HG03565 (cell line): ENCODE measurements around the gene STOX2.

Experiments used
- ATAC-seq: cut with Tn5 transposase; IDR thresholded peaks from one replicate; pipeline ENCODE4 v1.9.1; 2021; ENCODE audit warnings: mild to moderate bottlenecking, moderate library complexity; ENCODE audit not compliant: unreplicated experiment

STOX2 gene

DNA sequence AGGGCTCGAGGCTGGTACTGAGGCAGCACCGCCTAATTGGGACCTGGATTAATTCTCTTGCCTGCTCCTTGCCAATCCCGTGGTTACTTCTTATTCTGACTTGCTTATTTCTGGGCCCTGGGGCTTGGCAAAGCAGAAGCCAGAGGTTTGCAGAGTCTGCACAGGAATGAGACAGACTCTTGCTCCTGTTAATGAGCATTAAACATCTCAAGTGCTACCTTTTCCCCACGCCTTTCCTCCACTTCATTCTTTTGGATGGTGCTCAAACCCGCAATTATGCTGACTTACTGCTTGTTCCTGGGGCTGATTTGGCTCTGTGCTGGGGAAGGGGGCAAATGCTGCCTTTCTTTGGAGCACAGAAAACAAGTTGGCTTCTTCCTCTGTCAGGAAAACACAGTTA is 16.5 kb upstream of the STOX2 start:
- no peak for ATAC-seq

GRCh38 chr4:183889190-183889589 is 15.9 kb upstream of the STOX2 start:
- ATAC-seq = no peak

GRCh38 chr4:183897193-183897592 is 7.9 kb upstream of the STOX2 start:
- ATAC-seq = peak; percentile 97

DNA sequence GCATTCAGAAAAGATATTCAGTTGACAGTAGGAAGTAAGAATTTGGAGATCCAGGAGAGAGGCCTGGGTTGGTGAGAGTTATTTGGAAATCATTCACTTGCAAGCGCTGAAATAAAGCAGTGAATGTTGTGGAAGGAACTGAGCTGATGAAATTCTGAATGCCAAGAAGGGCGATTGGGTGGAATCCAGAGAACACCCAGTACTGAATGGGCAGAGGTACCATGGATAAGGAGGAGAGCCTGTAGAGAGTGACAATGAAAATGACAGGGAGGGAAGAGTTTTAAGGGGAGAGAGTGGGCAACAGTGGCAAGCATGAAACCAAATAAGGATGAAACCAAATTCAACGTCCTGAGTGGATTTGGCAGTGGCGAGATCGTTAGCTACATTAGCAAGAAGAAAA is 6.7 kb upstream of the STOX2 start:
- no peak for ATAC-seq

DNA sequence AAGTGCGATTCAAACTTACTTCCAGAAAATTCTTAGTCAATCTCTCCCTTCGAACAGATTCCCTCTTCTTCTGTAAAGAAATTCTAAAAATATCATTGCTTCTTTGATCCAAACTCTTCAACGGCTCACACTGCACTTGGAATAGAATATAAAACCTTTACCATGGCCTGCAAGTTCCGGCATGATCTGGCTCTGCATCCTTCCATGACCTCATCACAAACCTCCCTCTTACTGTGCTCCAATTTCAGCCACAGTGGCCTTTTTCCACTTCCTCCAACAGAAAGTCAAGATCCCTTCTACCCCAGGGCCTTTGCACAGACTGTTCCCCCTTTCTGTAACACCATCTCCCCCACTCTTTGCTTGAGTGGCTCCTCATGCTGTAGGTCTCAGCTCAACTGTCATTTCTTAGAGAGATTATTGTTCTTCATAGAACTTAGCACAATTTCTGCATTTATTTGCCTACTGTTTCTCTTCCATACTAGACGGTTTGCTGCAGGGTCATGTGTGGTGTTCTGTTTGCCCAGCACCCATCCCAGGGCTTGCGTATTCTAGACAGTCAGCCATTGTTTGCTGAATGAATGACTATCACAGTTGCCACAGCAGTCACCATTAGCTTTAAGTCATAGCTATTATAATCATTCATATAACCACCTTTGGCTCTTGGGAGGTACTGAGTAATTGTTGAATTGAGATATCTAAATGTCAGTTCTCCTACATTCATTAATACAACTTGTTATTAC is 1.9 kb upstream of the STOX2 start:
- no peak for ATAC-seq

DNA sequence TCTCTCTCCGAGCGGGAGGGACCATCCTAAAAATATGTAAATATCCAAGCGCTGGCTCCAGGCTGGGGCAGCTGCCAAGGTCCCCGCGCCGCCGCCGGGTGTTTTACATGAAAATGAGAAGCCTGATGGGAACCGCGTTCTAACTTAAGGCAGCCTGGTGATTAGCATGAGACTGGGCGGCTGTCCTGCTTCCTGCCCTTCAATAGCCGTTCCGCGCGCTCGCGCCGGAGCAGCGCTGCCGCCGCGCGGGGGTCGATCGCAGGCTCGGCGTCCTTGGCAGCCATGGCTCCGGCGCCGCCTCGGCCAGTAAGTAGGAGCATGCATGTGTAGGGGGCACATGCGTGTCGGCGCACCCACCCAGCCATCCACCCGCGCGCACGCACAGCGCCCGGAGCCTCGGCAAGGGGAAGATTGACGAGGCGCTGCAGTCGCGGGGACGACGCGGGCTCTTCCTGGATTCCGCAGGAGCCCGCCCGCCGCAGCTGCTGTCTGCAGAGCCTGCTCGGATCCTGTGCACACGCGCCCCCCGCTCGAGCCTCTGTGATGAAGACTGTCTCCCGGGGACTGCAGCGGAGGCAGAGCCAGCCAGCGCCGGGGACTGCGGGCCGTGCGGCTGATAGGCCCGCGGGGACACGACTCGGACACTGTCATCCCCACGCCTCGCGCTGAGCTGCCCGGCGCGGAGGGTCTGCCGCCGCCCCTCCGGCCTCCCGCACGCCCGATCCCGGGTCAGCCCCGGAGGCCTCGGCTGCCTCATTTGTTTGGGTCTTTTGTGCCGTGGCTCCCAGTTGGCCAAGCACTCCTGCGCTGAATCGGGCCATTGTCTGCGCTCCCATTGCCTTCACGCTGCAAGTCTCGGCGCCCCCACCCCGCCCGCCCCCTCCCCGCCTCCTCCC is 734 bp downstream of the STOX2 start:
- ATAC-seq = no peak

- no peak for ATAC-seq
Observed at GRCh38 chr4:183906489-183906738, 1.3 kb downstream of the STOX2 start.

DNA sequence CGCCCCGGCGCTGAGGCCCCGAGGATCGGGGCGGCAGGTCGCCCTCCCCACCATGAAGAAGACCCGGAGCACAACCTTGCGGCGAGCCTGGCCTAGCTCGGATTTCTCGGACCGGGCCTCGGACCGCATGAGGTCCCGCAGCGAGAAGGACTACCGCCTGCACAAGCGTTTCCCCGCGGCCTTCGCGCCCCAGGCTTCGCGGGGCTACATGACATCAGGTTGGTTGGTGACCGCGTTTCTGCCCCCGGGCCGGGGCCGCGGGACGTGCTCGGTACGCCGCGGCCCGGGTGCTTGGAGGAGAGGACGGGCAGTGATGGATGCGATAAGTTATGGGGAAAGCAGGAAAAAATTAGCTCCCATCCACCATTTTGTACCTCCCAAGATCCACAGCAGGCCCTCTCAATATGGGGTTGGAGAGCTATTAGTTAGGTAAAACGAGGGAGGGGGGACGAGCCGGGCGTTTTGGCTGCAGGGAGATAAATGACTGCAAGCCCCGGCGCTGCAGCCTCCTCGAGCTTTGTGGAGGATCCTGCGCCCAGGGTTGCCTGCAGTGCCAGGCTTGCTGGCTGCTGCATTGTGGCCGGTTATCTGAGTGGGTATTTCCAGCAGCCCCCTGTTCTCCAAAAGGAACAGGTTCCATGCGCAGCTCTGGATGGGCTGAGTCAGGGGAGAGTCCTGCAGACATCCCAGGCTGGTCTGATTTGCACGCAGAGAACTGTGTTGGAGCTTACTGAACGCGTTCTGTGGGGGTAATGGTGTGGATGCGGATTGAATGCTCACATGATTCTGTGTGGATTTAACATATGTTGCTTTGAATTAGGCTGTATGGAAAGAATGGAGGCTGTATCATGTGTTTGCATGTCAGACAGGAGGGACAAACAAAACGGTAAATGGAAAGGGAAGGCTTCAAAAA is 1.9 kb downstream of the STOX2 start:
- ATAC-seq = no peak

GRCh38 chr4:183907871-183908683 is 3.0 kb downstream of the STOX2 start:
- ATAC-seq = no peak

- ATAC-seq = no peak
Observed at GRCh38 chr4:183909187-183909586, 4.1 kb downstream of the STOX2 start.

DNA sequence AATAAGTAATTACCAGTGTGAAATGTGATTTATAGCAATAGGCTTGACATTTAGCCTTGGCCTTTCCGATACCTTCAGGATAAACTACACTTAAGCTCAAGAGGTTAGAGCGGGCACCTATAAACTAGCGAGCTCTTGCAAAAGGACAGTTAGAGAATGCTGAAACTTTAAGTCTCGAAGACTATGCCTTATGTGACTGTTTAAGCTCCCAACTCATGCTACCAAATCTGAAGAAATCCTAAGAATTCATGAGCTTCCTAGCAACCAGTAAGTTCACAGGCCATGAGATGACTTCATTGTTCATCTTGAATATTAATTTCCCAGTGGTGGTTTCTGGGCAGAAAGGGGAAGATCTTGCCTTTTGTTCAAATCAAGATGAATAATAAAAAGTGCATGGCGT is 4.7 kb downstream of the STOX2 start:
- ATAC-seq = no peak

DNA sequence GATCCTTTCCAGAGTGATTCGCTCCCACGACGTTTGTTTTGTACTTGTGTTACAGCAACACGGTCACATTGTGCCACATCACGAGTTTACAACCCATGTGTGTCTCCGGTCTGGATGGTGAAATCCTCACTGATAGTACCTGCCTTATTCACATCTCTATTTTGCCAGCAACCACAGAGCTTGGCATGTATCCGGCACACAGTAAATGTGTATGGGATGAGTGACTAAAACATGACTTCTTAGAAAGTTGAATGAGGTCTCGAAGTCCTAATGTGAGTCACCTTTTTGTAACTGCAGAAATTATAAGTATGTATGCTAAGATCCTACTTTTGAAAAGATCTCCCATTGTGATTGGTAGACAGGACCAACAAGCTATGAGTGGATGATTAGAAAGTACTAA is 7.5 kb downstream of the STOX2 start:
- ATAC-seq = no peak

DNA sequence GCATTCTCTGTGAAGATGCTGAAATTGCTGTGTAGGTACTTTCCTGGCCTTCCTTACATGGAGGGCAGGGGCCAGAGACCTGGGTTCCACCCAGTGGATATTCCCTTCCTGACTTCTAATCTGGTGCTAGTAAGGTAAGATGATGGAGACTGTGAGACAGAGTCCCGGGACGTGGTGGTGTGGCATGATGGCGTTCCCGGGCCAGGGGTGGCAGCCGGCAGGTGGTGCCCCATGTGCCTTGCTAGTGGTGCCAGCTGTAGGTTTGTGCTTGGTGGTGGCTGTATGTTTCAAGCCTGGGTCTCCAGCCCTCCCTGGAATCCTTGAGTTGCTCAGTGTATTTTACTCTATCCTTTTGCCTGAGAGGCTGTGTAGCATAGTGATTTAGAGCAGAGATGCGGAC is 10.9 kb downstream of the STOX2 start:
- ATAC-seq = no peak

GRCh38 chr4:183918696-183919095 is 13.6 kb downstream of the STOX2 start:
- ATAC-seq = no peak

- ATAC-seq = no peak
Observed at GRCh38 chr4:183919141-183919540, 14.0 kb downstream of the STOX2 start.

DNA sequence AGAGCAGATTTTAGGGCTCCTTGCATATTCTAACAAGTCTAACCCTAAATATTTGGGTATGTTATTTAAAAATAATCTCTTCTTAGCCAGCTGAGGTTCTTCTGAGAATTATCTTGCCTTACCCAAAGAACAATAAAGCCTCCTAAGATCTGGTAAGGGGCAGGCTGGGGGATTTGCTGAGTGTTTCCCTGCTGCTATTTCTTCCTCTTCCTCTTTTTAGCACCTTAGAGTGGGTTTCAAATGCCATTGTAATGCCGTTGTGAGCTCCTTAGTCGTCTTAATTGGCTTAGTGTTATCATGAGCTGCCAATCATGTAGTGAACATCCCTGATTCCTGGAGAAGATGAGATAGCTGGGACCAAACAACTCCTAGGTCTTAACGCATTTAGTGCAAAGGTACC is 15.4 kb downstream of the STOX2 start:
- ATAC-seq = no peak

- no peak for ATAC-seq
Observed at GRCh38 chr4:183921335-183921734, 16.2 kb downstream of the STOX2 start.

DNA sequence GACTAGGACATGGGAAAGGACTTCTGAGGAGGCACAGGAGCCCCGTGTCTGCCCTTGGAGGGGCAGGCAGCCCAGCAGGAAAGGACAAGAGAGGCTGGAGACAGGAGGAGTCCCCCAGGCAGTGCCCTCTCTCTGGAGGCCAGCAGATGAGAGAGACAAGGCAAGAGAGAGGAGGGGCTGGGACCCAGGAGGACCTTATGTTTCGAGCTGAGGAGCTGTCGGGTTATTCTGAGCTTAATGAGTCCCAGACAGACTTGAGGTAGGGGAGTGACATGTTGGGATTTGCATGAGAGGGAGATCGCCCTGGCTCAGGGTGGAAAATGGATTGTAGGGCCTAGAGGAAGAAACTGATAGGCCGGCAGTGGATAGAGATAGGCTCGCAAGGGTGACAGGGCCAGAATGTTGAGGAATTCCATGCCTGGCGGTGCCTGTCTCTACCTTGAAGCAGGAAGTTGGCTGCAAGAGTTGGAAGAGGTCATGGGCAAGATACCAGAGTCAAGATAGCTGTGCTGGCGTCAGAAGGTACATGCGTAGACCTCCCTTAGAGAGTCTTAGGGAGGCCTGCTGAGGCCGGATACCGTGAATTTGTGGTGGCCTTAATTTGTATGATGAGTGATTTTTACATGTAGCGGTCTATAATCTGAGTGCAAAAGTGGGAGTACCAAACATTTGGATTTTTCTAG is 19.4 kb downstream of the STOX2 start:
- no peak for ATAC-seq

DNA sequence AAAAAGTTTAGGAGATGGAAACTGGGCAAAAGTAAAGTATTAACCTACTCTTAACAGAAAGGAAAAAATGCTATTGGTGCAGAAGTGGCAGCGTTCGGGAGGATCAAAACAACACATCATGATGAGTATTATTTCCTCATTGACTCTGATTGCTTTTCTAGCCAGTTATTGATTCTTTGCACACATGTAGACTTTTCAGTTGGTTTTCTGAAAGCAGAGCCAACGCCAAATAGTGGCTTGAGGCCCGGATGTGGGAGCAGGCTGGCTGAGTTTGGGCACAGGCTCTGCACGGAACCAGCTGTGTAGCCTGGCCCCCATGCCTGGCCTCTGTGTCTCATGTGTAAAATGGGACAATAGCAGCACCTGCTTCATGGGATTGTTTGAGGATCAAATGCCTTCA is 21.8 kb downstream of the STOX2 start:
- ATAC-seq = no peak

GRCh38 chr4:183932576-183932975 is 27.5 kb downstream of the STOX2 start:
- no peak for ATAC-seq
